Measurements from ENCODE around the gene VSNL1.
A peak's percentile ranks its signal among the peaks of the same experiment; 100 is the strongest.

Gene VSNL1

DNA sequence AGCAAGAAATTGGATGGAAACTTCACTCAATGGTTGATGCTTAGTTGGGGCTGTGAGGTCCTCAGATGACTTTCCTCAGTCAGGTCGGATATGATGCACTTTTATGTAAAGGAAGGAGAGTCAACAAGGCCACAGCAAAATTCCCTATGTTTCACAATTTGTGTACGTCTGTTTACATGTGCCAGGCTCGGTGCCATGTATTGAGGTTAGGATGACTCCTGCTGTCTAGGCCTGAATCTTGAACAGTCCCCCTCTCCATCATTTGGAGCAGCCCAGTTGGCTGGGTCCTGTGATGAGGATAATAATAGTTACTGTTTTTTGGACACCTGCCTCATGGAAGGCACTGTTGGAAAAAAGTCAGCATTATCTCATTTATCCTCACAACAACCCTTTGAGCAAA lies 43.1 kb downstream of the VSNL1 start:
- no peak for FAIRE-seq

DNA sequence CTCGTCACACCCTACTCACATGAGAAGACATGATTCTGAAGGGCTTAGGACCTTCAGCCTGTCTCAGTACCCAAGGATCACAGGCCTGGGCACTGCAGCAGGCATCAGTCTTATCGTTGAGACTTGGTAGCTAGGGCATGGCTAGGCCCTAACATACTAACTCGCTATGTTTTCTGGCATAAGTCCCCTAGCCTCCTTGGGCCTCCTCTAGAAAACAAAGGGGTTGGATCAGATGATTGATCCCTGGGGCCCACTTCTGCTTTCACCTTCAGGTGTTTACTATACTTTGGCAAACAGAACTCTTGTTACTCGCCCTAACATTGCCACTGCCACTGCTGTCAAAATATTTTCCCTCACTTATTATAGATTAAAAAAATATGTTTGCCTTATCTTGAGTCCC lies 44.2 kb downstream of the VSNL1 start:
- FAIRE-seq: no peak

DNA sequence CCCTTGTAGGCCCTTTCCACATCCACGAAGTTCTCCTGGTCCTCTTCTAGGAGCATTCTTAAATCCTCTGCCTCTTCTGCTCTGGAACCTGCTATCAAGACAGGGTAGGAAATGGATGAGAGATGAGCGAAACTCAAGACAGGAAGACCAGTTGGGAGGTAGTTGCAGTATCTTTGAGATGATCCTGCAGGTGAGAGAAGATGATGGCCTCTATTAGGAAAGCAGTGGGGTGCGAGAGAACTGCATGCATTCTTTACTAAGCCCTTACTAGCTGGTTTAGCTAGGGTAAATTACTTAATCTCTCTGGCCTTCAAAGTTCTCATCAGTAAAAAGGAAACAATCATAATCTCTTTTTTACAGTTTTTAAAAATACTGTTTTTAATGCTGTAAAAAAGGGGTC lies 47.0 kb downstream of the VSNL1 start:
- FAIRE-seq: no peak

DNA sequence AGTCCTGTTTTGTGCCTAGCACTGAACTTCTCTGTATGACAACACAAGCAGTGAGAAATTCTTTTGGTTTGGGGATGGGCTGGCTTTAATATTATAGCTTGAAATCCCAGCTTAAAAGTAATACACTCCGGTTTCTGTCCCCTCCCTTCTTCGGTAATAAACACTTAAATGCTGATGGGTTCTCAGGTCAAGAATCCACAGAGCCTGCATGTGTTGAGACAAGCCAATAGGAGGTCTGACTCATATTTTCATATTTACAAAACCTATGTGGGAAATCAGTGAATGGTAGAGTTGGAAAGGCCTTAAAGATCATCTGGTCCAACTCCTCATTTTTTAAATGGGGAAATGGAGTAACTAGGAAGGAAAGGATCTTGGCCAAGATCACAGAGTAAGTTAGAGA lies 47.5 kb downstream of the VSNL1 start:
- FAIRE-seq: no peak

DNA sequence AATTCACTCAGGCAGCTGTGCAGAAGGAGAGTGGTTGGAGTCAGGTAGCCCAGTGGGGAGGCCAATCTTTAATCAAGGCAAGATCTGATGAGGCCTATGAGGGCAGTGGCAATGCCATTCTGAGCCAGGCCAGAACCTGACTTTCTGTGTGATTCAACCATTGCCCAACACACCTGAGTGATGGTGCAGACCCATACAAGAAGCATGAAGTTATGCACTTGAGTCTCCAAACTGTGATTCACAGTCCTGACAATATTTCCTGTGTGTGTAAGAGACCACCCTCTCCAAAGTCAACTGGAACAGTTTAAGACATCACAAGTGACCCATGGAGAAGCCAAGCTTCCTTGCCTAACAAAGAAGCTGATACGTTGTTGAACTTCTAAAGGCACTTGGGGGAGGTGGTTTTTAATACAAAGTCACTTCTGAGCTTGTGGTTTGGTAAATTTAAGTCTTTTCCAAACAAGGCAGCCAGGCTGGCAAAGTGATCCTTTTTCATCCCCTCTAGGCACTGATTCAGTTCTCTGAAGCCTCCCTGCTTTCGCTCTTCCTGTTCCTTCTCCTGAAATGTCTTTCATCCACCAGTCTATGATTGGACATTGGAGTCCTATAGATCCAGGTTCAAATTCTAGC lies 49.0 kb downstream of the VSNL1 start:
- no peak for FAIRE-seq

DNA sequence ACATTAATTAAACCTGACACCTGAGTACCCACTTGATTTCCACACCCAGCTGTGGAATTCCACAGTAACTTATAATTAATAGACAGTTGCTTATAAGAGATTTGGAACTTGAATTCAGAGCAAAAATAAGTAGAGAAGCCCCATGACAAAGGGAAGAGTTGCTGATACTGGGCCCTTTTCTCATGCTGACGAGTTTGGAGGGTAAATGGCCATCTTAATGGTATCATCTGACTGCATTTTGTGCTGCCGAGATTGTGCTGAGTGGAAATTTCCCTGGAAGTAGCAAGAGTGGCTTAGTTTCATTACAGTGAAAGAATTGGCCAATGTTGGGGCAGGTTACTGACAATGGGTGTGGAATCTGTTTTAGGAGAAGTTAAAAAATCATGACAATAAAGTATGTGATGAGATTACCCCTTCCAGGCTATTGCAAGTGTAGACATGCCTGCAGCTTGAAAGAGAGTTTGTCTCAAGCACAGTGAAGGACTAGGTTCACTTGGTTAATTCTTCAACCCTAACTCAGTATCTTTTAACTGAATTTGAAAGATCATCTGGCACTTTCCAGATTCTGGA lies 49.9 kb downstream of the VSNL1 start:
- FAIRE-seq: no peak

DNA sequence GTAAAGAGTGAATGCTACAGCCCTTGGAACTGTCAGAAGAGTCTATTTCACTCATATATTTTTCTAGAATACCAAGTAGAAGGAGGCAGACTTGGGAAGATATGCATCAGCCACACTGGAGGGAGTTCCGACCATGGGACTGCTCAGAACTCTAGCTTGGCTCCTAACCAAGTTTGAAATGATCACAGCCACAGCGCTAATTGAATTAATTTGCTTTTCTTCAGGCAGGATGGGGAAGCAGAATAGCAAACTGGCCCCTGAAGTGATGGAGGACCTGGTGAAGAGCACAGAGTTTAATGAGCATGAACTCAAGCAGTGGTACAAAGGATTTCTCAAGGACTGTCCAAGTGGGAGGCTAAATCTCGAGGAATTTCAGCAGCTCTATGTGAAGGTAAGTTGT lies 51.4 kb downstream of the VSNL1 start:
- FAIRE-seq: no peak

DNA sequence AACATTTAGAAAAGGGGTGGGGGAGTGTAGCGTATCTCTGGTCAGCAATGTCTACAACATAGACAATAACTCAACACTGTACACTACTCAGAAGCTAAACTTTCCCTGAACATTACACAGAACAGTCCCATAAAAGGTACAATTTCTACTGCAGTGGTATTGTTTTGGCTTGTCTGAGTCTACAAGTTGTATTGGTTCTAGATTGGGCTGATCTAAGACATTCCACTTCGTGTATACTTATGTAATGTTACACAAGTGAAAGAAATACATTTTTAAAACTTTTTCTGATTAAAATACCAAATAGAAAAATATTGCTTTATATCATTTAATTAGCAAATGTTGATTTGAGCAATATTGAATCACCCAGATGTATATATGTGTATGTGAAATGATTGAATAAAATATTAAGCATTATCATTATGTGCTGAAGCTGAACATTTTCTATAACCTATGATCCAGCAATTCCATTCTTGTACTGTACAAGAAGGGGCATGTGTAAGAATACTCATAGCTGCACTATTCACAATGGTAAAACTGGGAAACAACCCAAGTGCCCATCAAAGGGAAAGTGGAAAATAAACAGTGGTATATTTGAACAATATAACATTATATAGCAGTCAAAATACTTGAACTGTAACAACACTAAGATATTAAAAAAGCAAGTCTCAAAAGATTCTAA lies 52.4 kb downstream of the VSNL1 start:
- peak; percentile 8 for FAIRE-seq

DNA sequence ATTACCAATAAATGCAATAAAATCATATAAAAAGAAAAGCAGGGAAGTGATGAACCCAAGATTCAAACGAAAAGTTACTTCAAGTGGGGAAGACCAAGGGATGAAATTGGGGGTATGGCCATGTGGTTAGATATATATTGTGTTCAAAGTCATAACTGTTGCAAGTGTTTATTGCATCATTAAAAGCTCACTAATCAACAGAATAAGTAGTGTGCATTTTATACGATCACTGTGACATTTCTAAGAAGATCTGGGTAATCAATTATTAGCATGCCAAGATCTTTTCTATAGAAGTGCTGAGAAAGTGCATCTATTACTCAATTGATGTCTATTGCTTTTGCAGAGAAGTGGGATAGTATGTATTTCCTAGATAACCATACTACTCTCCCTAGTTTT lies 52.9 kb downstream of the VSNL1 start:
- FAIRE-seq: no peak

DNA sequence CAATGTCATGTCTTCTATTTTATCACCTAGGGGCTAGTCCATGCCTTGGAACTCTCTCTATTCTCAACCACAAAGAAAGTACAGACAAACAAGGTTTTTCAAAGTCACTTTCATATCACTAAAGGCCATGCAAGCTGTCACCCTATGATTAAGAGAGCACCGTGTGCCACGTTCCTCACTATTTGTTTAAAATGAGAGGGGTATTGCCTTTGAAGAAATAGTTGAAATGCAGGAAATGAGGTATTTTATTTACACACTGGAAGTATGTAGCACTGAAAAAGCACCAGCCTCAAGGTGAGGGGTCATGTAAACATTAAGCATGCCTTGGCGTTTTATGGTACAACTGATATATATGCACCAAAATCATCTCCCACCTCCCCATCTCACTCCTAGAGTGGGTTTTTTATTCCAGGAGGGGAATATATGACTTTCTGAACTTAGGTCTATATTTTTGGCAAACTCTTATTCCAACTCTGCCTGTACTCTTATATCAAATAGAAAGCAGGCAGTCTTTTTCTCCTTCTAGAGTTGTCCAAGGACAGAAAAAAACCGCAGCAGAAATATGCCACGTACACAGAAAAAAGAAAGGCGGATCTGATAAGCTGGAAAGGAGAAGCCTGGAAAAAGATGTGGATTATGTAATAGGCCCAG lies 53.5 kb downstream of the VSNL1 start:
- FAIRE-seq: no peak

DNA sequence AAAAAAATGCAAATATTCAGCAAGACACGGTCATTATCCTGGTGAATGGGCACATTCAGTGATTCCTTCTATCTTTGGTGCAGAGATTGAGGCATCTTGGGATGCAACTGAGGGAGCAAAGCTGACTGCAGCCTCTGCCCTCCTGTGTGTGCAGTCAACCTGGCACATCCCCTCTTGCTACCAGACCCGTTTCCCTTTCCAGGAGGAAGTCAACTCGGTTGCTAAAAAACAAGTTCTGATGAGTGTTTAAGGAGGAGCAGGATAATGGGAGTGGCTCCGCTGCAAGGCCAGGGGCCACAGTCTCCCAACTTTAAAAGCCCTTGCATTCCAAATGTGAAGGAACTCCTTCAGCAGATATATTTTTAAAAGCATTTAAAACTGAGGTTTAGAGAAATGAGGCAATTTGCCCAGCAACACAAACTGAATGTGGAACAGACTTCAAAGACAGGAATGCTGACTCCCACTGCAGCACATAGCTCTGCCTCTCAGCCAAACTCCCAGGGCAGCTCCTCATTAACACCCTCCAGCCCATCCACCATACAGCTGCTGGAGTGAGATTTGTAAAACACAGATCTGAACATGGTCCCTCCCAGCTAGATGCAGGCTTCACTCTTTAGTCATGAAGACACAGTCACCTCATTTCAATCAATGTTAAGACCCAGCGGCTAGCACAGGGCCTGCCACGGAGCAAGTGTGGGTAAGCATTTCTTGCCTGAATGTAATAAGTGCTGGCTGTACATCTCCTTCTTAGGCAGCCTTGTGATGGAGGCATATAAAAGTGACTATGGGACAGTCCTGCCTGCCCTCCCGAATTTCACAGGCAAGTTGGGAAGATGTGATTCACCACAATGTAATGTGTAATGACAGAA lies 54.3 kb downstream of the VSNL1 start:
- peak; percentile 73 for FAIRE-seq

DNA sequence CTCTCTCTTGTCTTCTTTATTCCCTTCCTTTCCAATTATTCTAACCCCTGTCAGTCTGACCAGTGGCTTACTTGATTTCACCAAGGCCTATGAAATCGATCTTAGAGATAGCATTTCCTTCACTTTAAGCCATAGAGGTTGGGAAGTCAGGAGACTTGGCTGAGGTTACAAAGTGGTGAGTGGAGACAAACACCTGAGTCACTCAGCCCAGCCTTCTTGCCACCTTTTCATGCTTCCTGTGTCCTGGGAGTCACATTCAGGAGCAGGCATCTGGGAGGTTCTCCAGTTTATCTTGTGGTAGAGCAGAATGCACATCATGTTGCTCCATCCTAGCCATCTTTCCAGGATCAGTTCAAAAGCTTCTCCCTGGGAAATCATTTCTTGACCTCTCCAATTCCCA lies 59.1 kb downstream of the VSNL1 start:
- FAIRE-seq: no peak

DNA sequence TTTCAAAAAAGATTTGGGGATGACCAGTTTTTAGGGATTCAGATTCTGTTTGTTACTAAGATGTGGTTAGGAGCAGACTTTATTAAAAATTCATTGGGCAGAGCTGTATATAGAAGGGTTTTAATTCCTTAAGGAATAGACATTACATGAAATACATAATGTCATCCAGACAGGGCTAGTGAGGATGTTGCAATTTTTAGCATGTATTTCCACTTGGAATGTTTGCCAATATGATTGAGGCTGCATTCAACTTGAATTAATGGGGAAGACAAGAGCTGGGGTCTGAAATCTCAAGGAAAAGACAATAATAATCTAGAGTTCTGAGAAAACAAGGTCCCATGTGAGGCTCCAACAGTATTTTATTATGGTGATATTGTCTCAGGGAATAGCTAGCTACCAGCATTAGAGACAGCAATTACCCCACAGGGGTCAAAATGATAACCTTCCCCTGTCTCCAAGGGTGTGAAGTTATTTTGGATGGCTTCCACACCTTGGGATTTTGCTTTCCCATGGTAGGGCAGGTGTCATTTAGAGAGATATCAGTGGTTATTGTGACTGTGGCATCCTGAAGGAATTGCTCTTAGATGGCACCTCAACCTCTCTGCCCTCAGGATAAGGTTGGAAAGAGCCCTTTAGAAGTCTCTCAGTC lies 60.2 kb downstream of the VSNL1 start:
- no peak for FAIRE-seq

DNA sequence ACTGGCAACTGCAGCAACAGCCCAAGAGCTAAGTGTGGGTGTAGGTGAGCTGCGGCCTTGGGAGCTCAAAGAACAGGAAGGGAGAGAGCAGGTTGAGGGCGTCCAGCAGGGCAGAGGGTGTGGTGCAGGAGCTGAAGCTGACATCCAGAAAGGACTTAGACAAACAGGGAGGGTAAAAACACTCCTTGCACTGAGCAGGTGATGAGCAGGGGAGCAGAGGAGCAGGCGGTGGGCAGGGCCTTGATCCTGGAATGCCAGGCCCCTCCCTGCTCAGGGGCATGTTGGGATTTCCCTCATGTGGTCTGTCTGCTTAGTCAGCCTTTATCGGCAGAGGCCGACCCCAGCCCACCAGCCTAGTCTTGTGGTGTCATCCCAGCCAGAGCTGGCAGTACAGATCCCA lies 63.6 kb downstream of the VSNL1 start:
- no peak for FAIRE-seq

DNA sequence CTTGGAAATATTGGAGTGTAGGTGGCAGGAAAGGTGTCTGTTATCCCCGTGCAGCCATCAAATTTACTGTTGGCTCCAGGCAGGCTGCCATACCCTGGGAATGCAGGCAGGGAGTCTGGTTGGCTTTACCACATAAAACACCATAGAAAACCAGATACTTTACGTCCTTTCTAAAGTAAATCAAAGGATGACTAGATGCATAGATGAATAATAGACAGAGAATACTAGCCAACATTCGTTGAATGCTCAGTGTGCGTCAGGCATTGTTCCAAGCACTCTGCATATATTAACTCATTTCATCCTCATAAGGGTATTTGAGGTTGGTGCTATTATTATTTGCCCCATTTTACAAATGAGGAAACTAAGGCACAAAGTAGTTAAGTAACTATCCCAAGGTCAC lies 65.2 kb downstream of the VSNL1 start:
- no peak for FAIRE-seq

DNA sequence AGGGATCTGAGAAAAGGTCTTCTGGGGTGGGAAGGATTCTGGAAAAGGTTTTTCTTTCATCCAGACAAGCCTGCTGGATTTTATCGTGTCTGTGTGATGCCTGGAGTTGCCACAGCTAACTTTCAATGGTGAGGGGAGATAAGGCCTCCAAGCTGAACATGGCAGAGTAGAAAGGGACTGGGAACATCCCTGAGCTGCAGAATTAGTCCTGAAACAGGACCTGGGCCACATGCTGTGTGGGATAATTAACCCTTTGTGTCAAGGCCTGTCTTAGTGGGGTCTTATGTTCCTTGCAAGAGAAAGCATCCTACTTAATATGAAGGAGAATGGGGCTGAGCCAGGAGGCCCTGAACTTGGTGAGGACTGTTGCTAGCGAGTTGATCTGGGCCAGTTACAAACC lies 66.4 kb downstream of the VSNL1 start:
- no peak for FAIRE-seq

DNA sequence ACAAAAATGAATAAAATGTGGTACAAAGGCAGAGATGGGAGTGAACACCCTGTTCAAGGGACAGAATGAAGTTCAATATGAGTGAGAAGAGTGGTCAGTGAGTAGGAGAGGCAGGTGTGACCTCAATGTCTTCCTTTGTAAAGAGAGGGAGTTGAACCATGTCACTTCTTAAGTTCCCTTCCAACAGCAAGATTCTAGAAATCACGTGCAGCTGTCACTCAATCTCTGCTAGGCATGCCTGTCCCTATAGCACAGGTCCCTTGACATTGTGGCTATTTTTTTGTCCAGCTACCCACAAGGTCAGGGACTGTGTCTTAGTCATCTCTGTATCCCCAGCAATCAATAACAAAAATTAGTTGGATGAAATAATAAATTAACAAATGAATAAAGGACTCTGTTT lies 66.9 kb downstream of the VSNL1 start:
- no peak for FAIRE-seq

DNA sequence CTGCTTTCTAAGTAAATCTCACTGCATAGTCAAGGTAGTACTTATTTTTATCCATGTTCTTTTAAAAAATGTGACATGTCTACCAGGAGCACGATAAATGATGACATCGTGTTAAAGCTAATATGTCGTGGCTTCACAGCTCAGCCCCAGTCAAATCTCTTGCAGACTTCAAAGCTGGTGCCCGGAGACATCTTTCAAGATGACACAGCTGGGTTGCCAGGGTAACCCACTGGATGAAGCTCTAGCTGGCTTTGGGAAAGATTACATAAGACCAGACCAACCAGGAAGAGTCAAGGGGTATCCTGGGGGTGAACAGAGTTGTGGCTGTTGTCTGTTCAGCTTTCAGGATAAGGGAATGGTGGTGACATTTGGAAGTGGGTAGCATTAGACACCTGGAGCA lies 67.8 kb downstream of the VSNL1 start:
- FAIRE-seq: no peak

DNA sequence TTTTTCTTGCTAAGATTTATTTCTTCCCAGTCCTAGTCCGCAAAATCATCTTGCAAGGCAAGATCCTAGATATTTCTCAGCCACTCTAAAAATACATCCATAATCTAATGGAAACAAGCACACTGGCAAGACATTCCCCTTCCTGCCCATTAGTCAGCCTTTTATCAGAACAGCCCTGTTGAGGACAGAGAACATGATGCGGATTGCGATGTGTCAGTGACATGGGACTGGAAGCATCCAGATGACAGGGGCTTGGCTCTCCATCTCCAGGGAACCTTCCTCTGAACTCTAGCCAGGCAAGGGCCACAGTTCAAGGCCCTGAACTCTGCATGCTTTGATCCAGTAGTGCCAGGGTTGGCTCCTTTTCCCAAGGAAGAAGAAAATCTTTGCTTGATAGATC lies 70.0 kb downstream of the VSNL1 start:
- FAIRE-seq: no peak

DNA sequence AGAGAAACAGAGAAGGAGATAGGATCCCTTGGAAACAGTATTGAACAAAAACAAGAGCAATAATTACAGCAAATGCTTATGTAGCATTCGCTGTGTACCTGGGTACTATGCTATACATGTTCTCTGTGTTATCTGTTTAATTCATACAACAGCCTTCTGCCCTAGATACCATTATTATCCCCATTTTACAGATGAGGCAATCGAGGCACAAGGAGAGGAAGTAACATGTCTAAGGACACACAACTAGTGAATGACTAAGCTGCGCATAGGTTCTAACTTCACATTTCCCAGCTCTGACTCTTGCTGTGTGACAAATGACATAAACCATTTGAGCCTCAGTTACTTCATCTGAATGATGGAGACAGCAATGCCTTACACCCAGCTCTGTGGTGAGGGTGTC lies 70.5 kb downstream of the VSNL1 start:
- FAIRE-seq: no peak

DNA sequence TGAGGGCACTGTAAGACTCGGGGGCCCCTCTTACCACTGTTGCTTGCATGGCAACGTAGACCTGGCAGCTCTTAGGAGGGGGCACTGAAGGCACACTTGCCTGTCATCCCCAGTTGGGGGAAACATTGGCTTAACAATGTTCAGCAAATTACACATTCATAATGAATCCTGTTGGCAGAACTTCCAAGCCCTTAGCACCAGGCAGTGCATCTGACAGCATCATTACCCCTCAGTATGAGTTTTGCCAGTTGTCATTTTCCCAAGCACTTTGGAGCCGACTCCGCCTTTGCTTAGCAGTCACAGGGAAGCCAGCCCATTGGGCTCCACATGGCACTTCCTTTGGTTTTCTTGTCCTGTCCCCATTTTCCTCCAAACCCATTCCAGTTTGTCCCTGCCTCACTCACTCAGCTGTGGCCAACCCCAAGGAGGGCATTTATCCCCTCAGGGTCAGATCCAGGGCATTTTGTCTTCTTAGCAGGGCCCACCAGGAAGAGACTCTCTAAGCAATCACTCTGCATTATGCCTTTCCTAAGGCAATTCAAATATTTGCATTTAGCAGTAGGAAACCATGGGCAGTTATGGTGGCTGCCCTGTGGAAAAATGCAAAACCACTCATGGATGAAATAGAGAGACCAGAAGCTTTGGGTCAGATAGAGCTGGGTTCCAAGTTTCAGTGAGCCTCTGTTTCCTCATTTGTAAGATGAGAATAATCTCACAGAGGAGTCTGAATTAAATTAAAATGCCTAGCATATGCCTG lies 73.9 kb downstream of the VSNL1 start:
- FAIRE-seq: no peak

DNA sequence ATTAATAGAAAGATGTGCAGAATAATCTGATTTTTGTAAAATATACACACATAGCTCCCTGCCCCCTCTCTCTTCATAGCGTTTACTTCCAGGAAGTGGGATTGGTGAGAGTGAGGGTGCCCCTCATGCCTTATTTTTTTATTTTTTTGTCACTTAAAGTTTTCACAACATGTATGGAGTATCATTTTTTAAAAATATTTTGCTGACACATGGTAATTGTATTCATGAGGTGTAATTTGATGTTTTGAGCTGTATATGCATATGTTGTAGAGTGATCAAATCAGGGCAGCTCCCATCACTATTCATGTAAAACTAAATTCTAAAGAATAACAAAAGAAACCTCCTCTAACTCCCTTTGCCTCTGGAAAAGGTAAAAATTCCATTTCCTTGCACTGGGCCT lies 74.7 kb downstream of the VSNL1 start:
- FAIRE-seq: no peak

All from endometrium (tissue), 2 donors.